Right lobe of liver (tissue), 4 donors: ENCODE measurements around the gene COA8.

ENCODE experiments used
- POLR2A ChIP-seq: fragments of 450-650 bp; IDR thresholded peaks from one replicate; pipeline ENCODE4 v1.6.1; 2017; ENCODE audit warnings: antibody characterized with exemption, mild to moderate bottlenecking
- TF ChIP-seq, protein P1 (sequence below), 4 donors: fragments of 200-600 bp in 3 of 4; fragments of 450-650 bp in 1 of 4; IDR thresholded peaks; one replicate each; pipeline versions ENCODE4 v1.5.1 to v1.8.0; 2016 to 2022; ENCODE audit warnings: antibody characterized with exemption in 4 of 4, mild to moderate bottlenecking in 2 of 4
- donor health status: DM: no; HTN: no; CAD: no.
- donor health status: DM: no; HTN: no; CAD: no.
- donor health status: DM: no; HTN: yes; CAD: no.

DNA sequence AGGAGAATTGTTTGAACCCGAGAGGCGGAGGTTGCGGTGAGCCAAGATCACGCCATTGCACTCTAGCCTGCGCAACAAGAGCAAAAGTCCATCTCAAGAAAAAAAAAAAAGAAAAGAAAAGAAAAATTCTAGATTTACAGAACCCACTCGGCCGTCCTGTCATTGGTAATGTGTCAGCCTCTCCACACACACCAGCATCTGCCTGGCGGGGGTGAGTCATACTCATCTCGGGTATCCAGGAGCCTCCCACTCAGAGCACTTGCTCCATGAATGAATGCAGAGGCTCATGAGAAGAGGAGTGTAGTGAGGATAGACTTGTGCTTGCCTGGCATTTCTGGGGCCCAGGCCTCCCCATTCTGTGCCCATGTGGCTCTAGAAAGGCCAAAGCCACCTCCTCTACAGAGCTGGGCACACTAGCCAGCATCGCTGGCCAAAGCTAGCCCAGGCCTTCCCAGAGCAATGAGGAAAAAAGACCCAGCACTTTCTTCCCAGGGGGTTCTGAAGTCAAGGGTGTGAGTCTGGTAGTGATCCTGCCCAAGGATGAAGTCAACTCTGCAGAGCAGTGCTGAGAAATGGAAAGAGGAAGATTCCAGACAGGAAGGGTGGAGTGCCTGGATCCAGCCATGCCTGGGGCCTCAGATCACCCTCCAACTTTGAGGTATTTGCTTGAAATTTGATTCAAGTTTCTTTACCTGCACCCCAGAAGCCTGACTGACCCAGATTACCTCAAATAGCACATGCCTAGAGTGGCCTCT, 35.0 kb downstream of the COA8 start:
- TF ChIP-seq, protein P1, sequence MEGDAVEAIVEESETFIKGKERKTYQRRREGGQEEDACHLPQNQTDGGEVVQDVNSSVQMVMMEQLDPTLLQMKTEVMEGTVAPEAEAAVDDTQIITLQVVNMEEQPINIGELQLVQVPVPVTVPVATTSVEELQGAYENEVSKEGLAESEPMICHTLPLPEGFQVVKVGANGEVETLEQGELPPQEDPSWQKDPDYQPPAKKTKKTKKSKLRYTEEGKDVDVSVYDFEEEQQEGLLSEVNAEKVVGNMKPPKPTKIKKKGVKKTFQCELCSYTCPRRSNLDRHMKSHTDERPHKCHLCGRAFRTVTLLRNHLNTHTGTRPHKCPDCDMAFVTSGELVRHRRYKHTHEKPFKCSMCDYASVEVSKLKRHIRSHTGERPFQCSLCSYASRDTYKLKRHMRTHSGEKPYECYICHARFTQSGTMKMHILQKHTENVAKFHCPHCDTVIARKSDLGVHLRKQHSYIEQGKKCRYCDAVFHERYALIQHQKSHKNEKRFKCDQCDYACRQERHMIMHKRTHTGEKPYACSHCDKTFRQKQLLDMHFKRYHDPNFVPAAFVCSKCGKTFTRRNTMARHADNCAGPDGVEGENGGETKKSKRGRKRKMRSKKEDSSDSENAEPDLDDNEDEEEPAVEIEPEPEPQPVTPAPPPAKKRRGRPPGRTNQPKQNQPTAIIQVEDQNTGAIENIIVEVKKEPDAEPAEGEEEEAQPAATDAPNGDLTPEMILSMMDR (IDR thresholded peaks at IDR 0.05) = no peak
- no peak for TF ChIP-seq POLR2A
